GM23248 (cell line): ENCODE measurements around the gene GFI1B. TPM values are rescaled to one million over a fixed set of nuclear protein-coding genes. Genes with fewer than 3 reads are reported as not detected.
"Not testable (repeated sequence)": the region's sequence is repeated elsewhere in the genome, so short reads cannot be mapped to it uniquely, and the experiment has no call there.

Experiments
- DNase-seq: peaks from one replicate; pipeline ENCODE4 v3.0.0-alpha.2; 2015
- H2AFZ ChIP-seq: fragments of 200-600 bp; sonication (generic); 2 replicates; pipeline ENCODE4 v1.6.1; 2016; ENCODE audit warnings: antibody characterized with exemption
- H3F3A ChIP-seq: fragments of 200-600 bp; sonication (generic); 2 replicates; pipeline ENCODE4 v1.6.1; 2016; ENCODE audit warnings: mild to moderate bottlenecking, antibody characterized with exemption, mixed run types; ENCODE audit not compliant: insufficient read depth
- H3K27ac ChIP-seq: fragments of 200-600 bp; sonication (generic); 2 replicates; pipeline ENCODE4 v1.5.1; 2016; ENCODE audit warnings: mild to moderate bottlenecking
- H3K27me3 ChIP-seq: fragments of 200-600 bp; sonication (generic); replicated peaks from 2 replicates; pipeline ENCODE4 v1.6.1; 2016; ENCODE audit warnings: mild to moderate bottlenecking; ENCODE audit not compliant: insufficient read depth
- H3K36me3 ChIP-seq: fragments of 200-600 bp; sonication (generic); 2 replicates; pipeline ENCODE4 v1.6.1; 2016; ENCODE audit warnings: low read depth, mild to moderate bottlenecking
- H3K4me1 ChIP-seq: fragments of 200-600 bp; sonication (generic); 2 replicates; pipeline ENCODE4 v1.6.1; 2016; ENCODE audit warnings: mild to moderate bottlenecking; ENCODE audit not compliant: insufficient read depth
- H3K4me2 ChIP-seq: fragments of 200-600 bp; sonication (generic); one replicate; pipeline ENCODE4 v1.6.1; 2016; ENCODE audit warnings: mild to moderate bottlenecking; ENCODE audit not compliant: unreplicated experiment
- H3K4me3 ChIP-seq: fragments of 200-600 bp; sonication (generic); 2 replicates; pipeline ENCODE4 v1.5.1; 2016; ENCODE audit warnings: mild to moderate bottlenecking
- H3K79me2 ChIP-seq: fragments of 200-600 bp; sonication (generic); 2 replicates; pipeline ENCODE4 v1.6.1; 2016; ENCODE audit warnings: mild to moderate bottlenecking; ENCODE audit not compliant: insufficient read depth
- H3K9ac ChIP-seq: fragments of 200-600 bp; sonication (generic); 2 replicates; pipeline ENCODE4 v1.6.1; 2016; ENCODE audit warnings: mild to moderate bottlenecking
- H3K9me2 ChIP-seq: fragments of 200-600 bp; sonication (generic); 2 replicates; pipeline ENCODE4 v1.6.1; 2016; ENCODE audit warnings: mixed run types, mild to moderate bottlenecking, moderate library complexity; ENCODE audit not compliant: insufficient read depth
- H3K9me3 ChIP-seq: fragments of 200-600 bp; sonication (generic); one replicate; pipeline ENCODE4 v1.6.1; 2017; ENCODE audit warnings: low read depth
- H4K20me1 ChIP-seq: fragments of 200-600 bp; sonication (generic); 2 replicates; pipeline ENCODE4 v1.6.0; 2016; ENCODE audit not compliant: insufficient read depth
- EZH2 ChIP-seq: fragments of 200-600 bp; sonication (generic); IDR thresholded peaks from 2 replicates; pipeline ENCODE4 v1.6.1; 2018; ENCODE audit warnings: antibody characterized with exemption, mild to moderate bottlenecking; ENCODE audit not compliant: insufficient read depth, poor library complexity, severe bottlenecking
- EZH2phosphoT487 ChIP-seq: fragments of 200-600 bp; sonication (generic); IDR thresholded peaks from 2 replicates; pipeline ENCODE4 v1.6.1; 2018; ENCODE audit warnings: antibody characterized with exemption, moderate library complexity, mild to moderate bottlenecking, low read depth; ENCODE audit not compliant: insufficient read depth
- WGBS, 2 experiments: methylation state at CpG; one replicate each; pipeline ENCODE4 v1.1.6; 2015 to 2017; ENCODE audit warnings: low lambda C conversion rate in 2 of 2, low coverage in 1 of 2; ENCODE audit errors: missing lambda C conversion rate in 2 of 2; 5-methylcytosine and 5-hydroxymethylcytosine counted together
- in situ Hi-C: fragments of 300-500 bp; cut with MboI; formaldehyde crosslinking; loops from 2 replicates; pipeline ENCODE4 v1.15.0; 2020
- polyA plus RNA-seq: library from polyadenylated mRNA; unstranded; fragments of >200 nt; fragmentation: Nextera tagmentation; extraction: Ambion mirVana; gene quantifications from 2 replicates; pipeline ENCODE4 v1.2.1, GENCODE V29; 2016
- total RNA-seq: library from RNA; depleted of rRNA; stranded (reverse); fragments of >200 nt; shearing (Covaris generic); gene quantifications from 2 replicates; pipeline ENCODE4 v1.2.3, GENCODE V29; 2014

Gene GFI1B
- total and polyA plus RNA-seq, 2 experiments from 2014 or later, result not detected

GRCh38 chr9:132961002-132961401 lies 17.5 kb upstream of the GFI1B start:
- WGBS, 2 experiments, result 51 to 53% methylated on average over 6 of the region's 6 CpGs
- Histone ChIP-seq H3K27ac (no peak overlapping the region), H3K9me2 (no peaks in the 10 kb centered on the region), H3F3A (no peaks in the 10 kb centered on the region), H3K79me2 (no peaks in the 10 kb centered on the region), H3K4me2 (no peak overlapping the region), H2AFZ (no peak overlapping the region), H3K9me3 (no peaks in the 10 kb centered on the region), H3K4me3 (no peak overlapping the region), H3K9ac (no peak overlapping the region), H4K20me1 (no peaks in the 10 kb centered on the region), H3K27me3 (peaks cover 17% of the 10 kb centered on the region), H3K4me1 (no peaks in the 10 kb centered on the region), H3K36me3 (no peaks in the 10 kb centered on the region)
- no peak for TF ChIP-seq EZH2phosphoT487
- in situ Hi-C loops, result no loop called here
- DNase-seq, result no peak

DNA sequence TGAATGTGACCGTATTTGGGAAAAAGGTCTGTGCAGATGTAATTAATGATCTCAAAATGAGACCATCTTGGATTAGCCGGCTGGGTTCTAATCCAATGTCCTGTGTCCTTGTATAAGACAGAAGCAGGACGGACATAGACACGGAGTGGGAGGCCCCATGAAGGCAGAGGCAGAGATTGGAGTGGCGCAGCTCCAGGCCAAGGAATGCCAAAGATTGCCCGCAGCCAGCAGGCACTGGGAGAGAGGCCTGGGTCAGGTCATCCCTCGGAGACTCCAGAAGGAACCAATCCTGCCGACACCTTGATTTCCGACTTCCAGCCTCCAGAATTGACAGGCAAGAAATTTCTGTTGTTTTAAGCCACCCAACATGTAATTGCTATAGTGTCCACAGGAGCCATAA lies 13.0 kb upstream of the GFI1B start:
- H3K27ac ChIP-seq, result no peak overlapping the region
- no peaks in the 10 kb centered on the region for H3K9me2 ChIP-seq
- H3K4me2 ChIP-seq, result no peak overlapping the region
- no peak overlapping the region for H3K9ac ChIP-seq
- H2AFZ ChIP-seq, result no peak overlapping the region
- H3K36me3 ChIP-seq, result no peaks in the 10 kb centered on the region
- H3F3A ChIP-seq, result no peaks in the 10 kb centered on the region
- WGBS, 2 experiments, result 66 to 71% methylated on average over 9 of the region's 9 CpGs
- in situ Hi-C loops, result no loop called here
- TF ChIP-seq EZH2phosphoT487 (no peak), EZH2 (no peak)
- no peak overlapping the region for H3K4me3 ChIP-seq
- no peaks in the 10 kb centered on the region for H3K9me3 ChIP-seq
- no peaks in the 10 kb centered on the region for H3K79me2 ChIP-seq
- no peaks in the 10 kb centered on the region for H3K4me1 ChIP-seq
- H3K27me3 ChIP-seq, result peaks cover 34% of the 10 kb centered on the region
- no peaks in the 10 kb centered on the region for H4K20me1 ChIP-seq
- no peak for DNase-seq

DNA sequence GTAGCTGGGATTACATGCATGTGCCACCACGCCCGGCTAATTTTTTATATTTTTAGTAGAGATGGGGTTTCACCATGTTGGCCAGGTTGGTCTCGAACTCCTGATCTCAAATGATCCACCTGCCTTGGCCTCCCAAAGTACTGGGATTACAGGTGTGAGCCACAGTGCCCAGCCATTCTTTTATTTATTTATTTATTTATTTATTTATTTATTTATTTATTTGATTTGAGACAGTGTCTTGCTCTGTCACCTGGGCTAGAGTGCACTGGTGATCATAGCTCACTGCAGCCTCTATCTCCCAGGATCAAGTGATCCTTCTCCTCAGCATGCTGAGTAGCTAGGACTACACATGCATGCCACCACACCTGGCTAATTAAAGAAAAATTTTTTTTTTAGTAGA lies 10.6 kb upstream of the GFI1B start:
- H3K4me3 ChIP-seq, H3K4me1 ChIP-seq, H3K9me3 ChIP-seq, H3K4me2 ChIP-seq, DNase-seq, H3K36me3 ChIP-seq, in situ Hi-C loops, H4K20me1 ChIP-seq, H3K9me2 ChIP-seq, H3K79me2 ChIP-seq, H3F3A ChIP-seq, H3K9ac ChIP-seq, H2AFZ ChIP-seq, H3K27ac ChIP-seq: not testable (repeated sequence)
- WGBS, 2 experiments, result 61 to 69% methylated on average over 3 of the region's 3 CpGs
- H3K27me3 ChIP-seq, result peaks cover 28% of the 10 kb centered on the region; the same call in 1 of the 2 replicates

DNA sequence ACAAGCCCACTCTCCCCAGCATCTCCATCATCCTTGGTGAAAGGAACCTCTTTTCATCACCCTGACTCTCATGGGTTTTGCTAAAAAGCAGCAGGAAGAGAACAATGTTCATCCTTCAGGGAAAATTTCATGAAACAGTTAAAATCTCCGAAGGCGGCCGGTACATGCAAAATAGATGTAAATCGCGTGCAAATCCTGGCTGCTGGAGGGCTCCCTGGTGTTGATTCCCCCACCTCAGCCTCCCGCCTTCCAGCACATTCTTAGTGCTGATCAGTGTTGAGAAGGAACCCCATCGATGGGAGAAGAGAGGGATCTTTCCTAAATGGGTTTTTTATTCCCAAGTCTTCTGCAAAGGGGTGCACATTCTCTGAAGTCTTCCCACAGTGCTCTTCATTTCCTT lies 8.7 kb upstream of the GFI1B start:
- in situ Hi-C loops, result no loop called here
- no peaks in the 10 kb centered on the region for H4K20me1 ChIP-seq
- no peak for TF ChIP-seq EZH2
- TF ChIP-seq EZH2phosphoT487, result no peak
- no peak overlapping the region for H2AFZ ChIP-seq
- H3K27me3 ChIP-seq, result peaks cover 26% of the 10 kb centered on the region; the same call in 1 of the 2 replicates
- no peak overlapping the region for H3K27ac ChIP-seq
- H3F3A ChIP-seq, result no peaks in the 10 kb centered on the region
- WGBS, 2 experiments, result 25 to 30% methylated on average over 7 of the region's 7 CpGs
- no peaks in the 10 kb centered on the region for H3K36me3 ChIP-seq
- no peaks in the 10 kb centered on the region for H3K9me2 ChIP-seq
- no peaks in the 10 kb centered on the region for H3K9me3 ChIP-seq
- no peaks in the 10 kb centered on the region for H3K79me2 ChIP-seq
- H3K4me1 ChIP-seq, result no peaks in the 10 kb centered on the region
- no peak for DNase-seq
- no peak overlapping the region for H3K4me3 ChIP-seq
- no peak overlapping the region for H3K4me2 ChIP-seq
- no peak overlapping the region for H3K9ac ChIP-seq

- no peaks in the 10 kb centered on the region for H3K4me1 ChIP-seq
- H3K79me2 ChIP-seq, result no peaks in the 10 kb centered on the region
- H3K9ac ChIP-seq, result no peak overlapping the region
- TF ChIP-seq EZH2, result no peak
- TF ChIP-seq EZH2phosphoT487, result no peak
- in situ Hi-C loops, result no loop called here
- H3K9me3 ChIP-seq, result no peaks in the 10 kb centered on the region
- no peaks in the 10 kb centered on the region for H4K20me1 ChIP-seq
- H3F3A ChIP-seq, result no peaks in the 10 kb centered on the region
- no peak overlapping the region for H3K27ac ChIP-seq
- H2AFZ ChIP-seq, result no peak overlapping the region
- no peak for DNase-seq
- H3K27me3 ChIP-seq, result peaks cover 26% of the 10 kb centered on the region; the same call in 1 of the 2 replicates
- no peak overlapping the region for H3K4me2 ChIP-seq
- no peaks in the 10 kb centered on the region for H3K36me3 ChIP-seq
- no peak overlapping the region for H3K4me3 ChIP-seq
- H3K9me2 ChIP-seq, result no peaks in the 10 kb centered on the region
- 64 to 70% methylated on average over 16 of the region's 16 CpGs for WGBS, 2 experiments
Measured at GRCh38 chr9:132970324-132971062, 8.0 kb upstream of the GFI1B start.
